Measurements from ENCODE around the gene NETO1.

DNA sequence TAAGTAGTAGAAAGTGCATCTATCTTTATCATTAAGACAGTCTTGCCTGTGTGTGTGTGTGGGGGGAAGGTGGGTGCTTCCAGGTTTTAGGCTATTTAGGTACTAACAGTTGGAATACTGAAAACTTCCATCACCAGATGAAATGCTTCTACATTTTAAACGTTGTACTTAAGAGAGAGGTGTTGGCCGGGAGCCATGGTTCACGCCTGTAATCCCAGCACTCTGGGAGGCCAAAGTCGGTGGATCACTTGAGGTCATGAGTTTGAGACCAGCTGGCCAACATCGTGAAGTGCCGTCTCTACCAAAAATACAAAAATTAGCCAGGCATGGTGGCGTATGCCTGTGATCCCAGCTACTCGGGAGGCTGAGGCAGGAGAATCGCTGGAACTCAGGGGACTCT, 4.0 kb downstream of the NETO1 start:
- TF ChIP-seq POLR2AphosphoS5 (IDR thresholded peaks at IDR 0.05; ENCODE audit: low read depth, low read length) (no peak), POLR2A (IDR thresholded peaks at IDR 0.05; ENCODE audit: low read depth, low read length) (no peak), TAF1 (IDR thresholded peaks at IDR 0.05; ENCODE audit: low read depth, low read length) (no peak), SPI1 (IDR thresholded peaks at IDR 0.05; ENCODE audit: low read depth, low read length) (no peak), POU2F2 (IDR thresholded peaks at IDR 0.05; ENCODE audit: low read depth, low read length) (no peak)

All from GM12891 (cell line).